CD14-positive monocyte (primary cell): ENCODE data around the gene HES3. TPM values are rescaled to one million over a fixed set of nuclear protein-coding genes. Genes with fewer than 3 reads are reported as not detected.

Experiments
- DNase-seq, 3 donors: peaks; one replicate each; pipeline ENCODE4 v3.0.0-alpha.2; 2011 to 2022
- H2AFZ ChIP-seq: 2 replicates; pipeline ENCODE4 v1.6.0; 2012; ENCODE audit warnings: mild to moderate bottlenecking, low read depth, low read length, inconsistent platforms; ENCODE audit not compliant: insufficient read depth, poor library complexity, severe bottlenecking
- H3K27ac ChIP-seq, 2 donors: 1 replicate in 1 of 2; 2 replicates in 1 of 2; pipeline ENCODE4 v1.5.1; 2012 to 2013; ENCODE audit warnings: low read length in 2 of 2, control low read depth in 1 of 2, inconsistent platforms in 1 of 2, low read depth in 1 of 2, mild to moderate bottlenecking in 1 of 2
- H3K27me3 ChIP-seq, 2 donors: one replicate each; pipeline versions ENCODE4 v1.6.0 to v1.6.1; 2011 to 2013; ENCODE audit warnings: low read length in 2 of 2; ENCODE audit not compliant: control insufficient read depth in 2 of 2, insufficient read depth in 2 of 2
- H3K36me3 ChIP-seq, 2 donors: replicated peaks in 1 of 2; 1 replicate in 1 of 2; 2 replicates in 1 of 2; pipeline versions ENCODE4 v1.5.1 to v1.6.1; 2012 to 2013; ENCODE audit warnings: low read length in 2 of 2, control low read depth in 1 of 2, inconsistent platforms in 1 of 2, mild to moderate bottlenecking in 1 of 2; ENCODE audit not compliant: insufficient read depth in 2 of 2, control insufficient read depth in 1 of 2
- H3K4me1 ChIP-seq, 2 donors: 1 replicate in 1 of 2; 2 replicates in 1 of 2; pipeline versions ENCODE4 v1.5.1 to v1.6.1; 2012 to 2013; ENCODE audit warnings: low read length in 2 of 2, control low read depth in 1 of 2, inconsistent platforms in 1 of 2, mild to moderate bottlenecking in 1 of 2, moderate library complexity in 1 of 2; ENCODE audit not compliant: insufficient read depth in 2 of 2, control insufficient read depth in 1 of 2
- H3K4me2 ChIP-seq: replicated peaks from 2 replicates; pipeline ENCODE3; 2012; ENCODE audit warnings: low read length, moderate library complexity, mild to moderate bottlenecking; ENCODE audit not compliant: poor library complexity, severe bottlenecking; ENCODE audit errors: extremely low read depth
- H3K4me3 ChIP-seq, 3 experiments: fragments of 200-600 bp in 1 of 3; sonication (generic) in 1 of 3; replicated peaks in 1 of 3; 1 replicate in 2 of 3; 2 replicates in 1 of 3; pipeline ENCODE4 v1.5.1; 2011 to 2013; ENCODE audit warnings: low read length in 3 of 3, mild to moderate bottlenecking in 3 of 3, control low read depth in 2 of 3, low read depth in 2 of 3, inconsistent platforms in 1 of 3, moderate library complexity in 1 of 3
- H3K79me2 ChIP-seq: 2 replicates; pipeline ENCODE4 v1.6.0; 2012; ENCODE audit warnings: mild to moderate bottlenecking, control low read depth, inconsistent platforms, low read length, moderate library complexity; ENCODE audit not compliant: insufficient read depth
- H3K9ac ChIP-seq: 2 replicates; pipeline ENCODE4 v1.6.0; 2017; ENCODE audit warnings: low read length, mild to moderate bottlenecking; ENCODE audit not compliant: insufficient read depth, poor library complexity, severe bottlenecking
- H3K9me3 ChIP-seq, 2 donors: replicated peaks in 1 of 2; 1 replicate in 1 of 2; 2 replicates in 1 of 2; pipeline versions ENCODE4 v1.5.1 to v1.6.1; 2012 to 2013; ENCODE audit warnings: low read length in 2 of 2, control low read depth in 1 of 2; ENCODE audit not compliant: control insufficient read depth in 1 of 2, insufficient read depth in 1 of 2
- H4K20me1 ChIP-seq: 2 replicates; pipeline ENCODE4 v1.6.0; 2012; ENCODE audit warnings: mild to moderate bottlenecking, low read length, control low read depth, moderate library complexity; ENCODE audit not compliant: insufficient read depth
- H3K27ac Mint-ChIP-seq, 7 donors: one replicate each; pipeline ENCODE4 v1.8.0; 2020; ENCODE audit warnings: mild to moderate bottlenecking in 7 of 7, mixed read lengths in 7 of 7, moderate library complexity in 6 of 7, inconsistent platforms in 2 of 7
- H3K27me3 Mint-ChIP-seq, 3 donors: one replicate each; pipeline ENCODE4 v1.8.0; 2021 to 2022; ENCODE audit warnings: low read depth in 3 of 3, mild to moderate bottlenecking in 3 of 3, mixed read lengths in 3 of 3, moderate library complexity in 3 of 3, inconsistent platforms in 1 of 3
- H3K36me3 Mint-ChIP-seq, 2 donors: one replicate each; pipeline ENCODE4 v1.8.0; 2020; ENCODE audit warnings: mixed read lengths in 2 of 2, inconsistent platforms in 1 of 2, mild to moderate bottlenecking in 1 of 2
- H3K4me1 Mint-ChIP-seq: one replicate; pipeline ENCODE4 v1.8.0; 2020; ENCODE audit warnings: mild to moderate bottlenecking, mixed read lengths
- H3K4me3 Mint-ChIP-seq, 2 donors: one replicate each; pipeline ENCODE4 v1.8.0; 2020; ENCODE audit warnings: mild to moderate bottlenecking in 2 of 2, mixed read lengths in 2 of 2, moderate library complexity in 1 of 2
- H3K9me3 Mint-ChIP-seq, 7 donors: one replicate each; pipeline ENCODE4 v1.8.0; 2020 to 2022; ENCODE audit warnings: mixed read lengths in 7 of 7, mild to moderate bottlenecking in 6 of 7, moderate library complexity in 6 of 7, inconsistent platforms in 2 of 7
- WGBS: methylation state at CpG from one replicate; pipeline ENCODE4 v1.1.5; 2013; ENCODE audit warnings: missing lambda C conversion rate; ENCODE audit not compliant: insufficient coverage; 5-methylcytosine and 5-hydroxymethylcytosine counted together
- intact Hi-C, 2 donors: fragments of 100-400 bp; cut with micrococcal nuclease; formaldehyde crosslinking; loops; one replicate each; pipeline versions ENCODE4 v1.15.0 to v1.15.1; 2023
- polyA plus RNA-seq, 3 donors: library from polyadenylated mRNA; depleted of rRNA in 1 of 3; unstranded in 2 of 3; stranded (reverse) in 1 of 3; fragments of 300-500 nt in 2 of 3; fragments of >200 nt in 1 of 3; fragmentation: Illumina TruSeq in 2 of 3; gene quantifications; 1 replicate in 2 of 3; 2 replicates in 1 of 3; pipeline ENCODE4 v1.2.3, GENCODE V29; 2012 to 2021
- TF ChIP-seq, protein P1 (sequence below): fragments of 200-600 bp; IDR thresholded peaks from one replicate; pipeline ENCODE4 v1.8.0; 2022; ENCODE audit warnings: antibody characterized with exemption, mild to moderate bottlenecking

The HES3 gene
- polyA plus RNA-seq, 3 donors, result not detected

DNA sequence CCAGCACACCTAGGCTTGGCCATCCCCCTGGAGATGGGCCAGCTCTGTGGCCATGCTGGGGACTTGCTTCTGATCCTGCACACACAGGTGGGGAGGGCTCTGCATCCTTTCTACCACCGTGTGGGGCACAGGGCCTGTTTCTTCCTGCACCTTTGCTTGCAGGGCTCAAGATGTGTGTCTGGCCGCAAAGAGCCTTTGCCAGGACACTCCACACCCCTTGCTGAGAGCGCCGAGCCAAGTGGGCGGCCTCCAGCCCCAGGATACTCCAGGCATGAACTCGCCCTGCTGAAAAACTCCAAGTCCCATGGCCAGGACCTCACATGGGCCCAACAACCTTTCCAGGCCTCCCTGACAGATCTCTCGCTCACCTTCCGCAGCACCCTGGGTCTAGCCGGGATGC, 28.5 kb downstream of the HES3 start:
- no peak overlapping the region for H3K27ac ChIP-seq
- no peak overlapping the region for H3K4me2 ChIP-seq
- Mint-ChIP-seq H3K36me3 (no peaks in the 10 kb centered on the region), H3K27me3 (no peaks in the 10 kb centered on the region), H3K4me1 (no peaks in the 10 kb centered on the region), H3K9me3 (no peaks in the 10 kb centered on the region), H3K27ac (no peak overlapping the region), H3K4me3 (no peak overlapping the region)
- H2AFZ ChIP-seq, result no peak overlapping the region
- H3K4me3 ChIP-seq, result no peak overlapping the region
- no peak for DNase-seq
- TF ChIP-seq, protein P1, sequence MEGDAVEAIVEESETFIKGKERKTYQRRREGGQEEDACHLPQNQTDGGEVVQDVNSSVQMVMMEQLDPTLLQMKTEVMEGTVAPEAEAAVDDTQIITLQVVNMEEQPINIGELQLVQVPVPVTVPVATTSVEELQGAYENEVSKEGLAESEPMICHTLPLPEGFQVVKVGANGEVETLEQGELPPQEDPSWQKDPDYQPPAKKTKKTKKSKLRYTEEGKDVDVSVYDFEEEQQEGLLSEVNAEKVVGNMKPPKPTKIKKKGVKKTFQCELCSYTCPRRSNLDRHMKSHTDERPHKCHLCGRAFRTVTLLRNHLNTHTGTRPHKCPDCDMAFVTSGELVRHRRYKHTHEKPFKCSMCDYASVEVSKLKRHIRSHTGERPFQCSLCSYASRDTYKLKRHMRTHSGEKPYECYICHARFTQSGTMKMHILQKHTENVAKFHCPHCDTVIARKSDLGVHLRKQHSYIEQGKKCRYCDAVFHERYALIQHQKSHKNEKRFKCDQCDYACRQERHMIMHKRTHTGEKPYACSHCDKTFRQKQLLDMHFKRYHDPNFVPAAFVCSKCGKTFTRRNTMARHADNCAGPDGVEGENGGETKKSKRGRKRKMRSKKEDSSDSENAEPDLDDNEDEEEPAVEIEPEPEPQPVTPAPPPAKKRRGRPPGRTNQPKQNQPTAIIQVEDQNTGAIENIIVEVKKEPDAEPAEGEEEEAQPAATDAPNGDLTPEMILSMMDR, result no peak
- no peaks in the 10 kb centered on the region for H3K36me3 ChIP-seq
- H3K9ac ChIP-seq, result no peak overlapping the region
- H3K4me1 ChIP-seq, result no peaks in the 10 kb centered on the region
- WGBS, result 95% methylated on average over 8 of the region's 9 CpGs
- H3K9me3 ChIP-seq, result no peaks in the 10 kb centered on the region
- intact Hi-C loops, result no loop called here
- no peaks in the 10 kb centered on the region for H3K27me3 ChIP-seq
- H4K20me1 ChIP-seq, result no peaks in the 10 kb centered on the region
- no peaks in the 10 kb centered on the region for H3K79me2 ChIP-seq

DNA sequence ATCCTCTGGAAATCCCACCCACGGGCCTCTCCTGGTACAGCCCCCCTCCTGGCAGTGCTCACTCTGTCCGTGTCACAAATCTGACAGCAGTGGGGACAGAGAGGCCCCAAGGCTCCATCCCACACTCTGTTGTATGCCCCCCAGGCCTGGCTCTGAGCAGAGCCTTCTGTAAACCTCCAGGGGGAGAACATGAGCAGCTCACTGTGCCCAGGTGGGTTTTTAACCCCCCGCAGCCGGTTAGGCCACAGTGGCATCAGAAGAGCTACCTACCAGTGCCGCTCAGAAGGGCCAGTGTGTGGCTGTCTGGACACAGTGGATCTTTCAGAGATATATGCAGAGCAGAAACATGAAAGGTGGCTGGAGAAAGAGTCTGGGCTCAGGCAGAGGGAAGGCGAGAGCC, 28.9 kb downstream of the HES3 start:
- Histone ChIP-seq H3K79me2 (no peaks in the 10 kb centered on the region), H3K4me3 (no peak overlapping the region), H4K20me1 (no peaks in the 10 kb centered on the region), H3K36me3 (no peaks in the 10 kb centered on the region), H3K4me2 (no peak overlapping the region), H3K27me3 (no peaks in the 10 kb centered on the region), H3K9me3 (no peaks in the 10 kb centered on the region), H3K9ac (no peak overlapping the region), H3K4me1 (no peaks in the 10 kb centered on the region), H3K27ac (no peak overlapping the region), H2AFZ (no peak overlapping the region)
- H3K4me3 Mint-ChIP-seq, result no peak overlapping the region
- H3K9me3 Mint-ChIP-seq, result no peaks in the 10 kb centered on the region
- WGBS, result 99% methylated on average over 6 of the region's 6 CpGs
- no peak for DNase-seq
- no peaks in the 10 kb centered on the region for H3K27me3 Mint-ChIP-seq
- no peaks in the 10 kb centered on the region for H3K36me3 Mint-ChIP-seq
- intact Hi-C loops, result no loop called here
- H3K4me1 Mint-ChIP-seq, result no peaks in the 10 kb centered on the region
- no peak overlapping the region for H3K27ac Mint-ChIP-seq
- TF ChIP-seq, protein P1, result no peak
